Activated T-cell treated with anti-CD3 and anti-CD28 coated beads for 48 hours (primary cell): Measurements from ENCODE around the gene AKR7A3.

Experiments
- DNase-seq: peaks from one replicate; pipeline ENCODE4 v3.0.0-alpha.2; 2020; ENCODE audit warnings: low read depth

The AKR7A3 gene

DNA sequence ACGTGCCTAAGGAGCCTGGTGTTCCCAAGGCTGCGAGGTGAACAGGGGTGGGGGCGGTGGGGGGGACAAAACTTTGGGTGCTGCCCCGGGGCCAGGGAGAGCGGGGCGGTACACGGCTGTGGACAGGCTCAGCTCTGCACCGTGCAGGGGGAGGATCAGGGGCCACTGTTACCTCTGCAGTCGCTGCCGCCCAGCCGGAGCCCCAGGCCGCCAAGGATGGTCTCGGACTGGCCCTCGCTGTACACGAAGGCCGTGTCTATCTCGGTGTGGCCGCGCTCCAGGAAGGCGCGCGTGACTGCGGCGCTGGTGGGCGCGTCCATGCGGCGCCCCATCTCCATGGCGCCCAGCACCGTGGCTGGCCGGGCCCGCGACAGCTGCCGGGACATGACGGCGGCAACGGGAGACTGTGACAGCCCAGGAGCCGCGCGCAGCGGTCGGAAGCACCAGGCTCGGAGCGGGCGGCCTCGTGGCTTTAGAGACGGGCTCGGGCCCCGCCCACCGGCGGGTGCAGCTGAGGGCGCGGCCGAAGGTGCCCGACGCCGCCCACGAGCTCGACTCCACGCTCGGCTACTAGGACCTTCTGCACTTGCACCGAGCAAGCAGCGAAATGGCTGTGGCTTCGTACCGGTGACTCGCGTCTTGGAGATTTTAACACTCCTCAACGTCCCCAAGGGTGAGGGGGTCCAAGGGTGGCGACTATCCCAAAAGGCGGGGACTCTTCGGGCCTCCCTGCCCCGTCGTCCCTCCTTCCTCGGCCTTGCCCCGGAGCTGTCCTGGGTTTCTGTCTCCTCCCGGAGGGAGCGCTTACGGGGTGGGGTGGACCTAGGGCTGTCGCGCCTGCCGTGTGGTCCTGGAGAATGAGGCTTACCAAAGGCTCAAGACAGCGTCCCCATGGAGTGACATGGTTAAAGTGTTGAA lies at the start of gene AKR7A3:
AKR7A3 (minus strand) TSS at position 447 of the 918 bp plus-strand sequence; CDS start at position 386, 61 bp downstream.
- peak; percentile 72 for DNase-seq

DNA sequence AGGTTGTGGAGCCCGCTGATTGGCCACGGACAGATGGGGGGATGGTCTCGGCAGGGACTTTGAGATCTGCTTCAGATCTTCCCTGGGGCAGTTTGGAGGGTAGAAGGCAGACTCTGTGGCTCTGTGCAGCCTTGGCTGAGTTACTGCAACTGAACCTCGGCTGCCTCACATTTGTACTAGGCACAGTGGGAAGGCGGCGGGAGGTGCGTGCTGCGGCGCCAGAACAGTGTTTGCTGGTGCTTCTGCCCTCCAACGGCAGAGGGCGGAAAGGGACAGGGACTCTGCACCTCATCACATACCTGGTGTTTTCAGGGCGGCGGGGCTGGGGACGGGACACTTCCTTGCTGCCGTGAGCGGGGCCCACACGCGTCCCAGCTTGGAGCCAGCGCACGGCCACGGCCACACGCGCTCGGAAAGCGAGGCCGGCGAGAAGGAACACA lies 49.8 kb upstream of the AKR7A3 start:
- DNase-seq = no peak

DNA sequence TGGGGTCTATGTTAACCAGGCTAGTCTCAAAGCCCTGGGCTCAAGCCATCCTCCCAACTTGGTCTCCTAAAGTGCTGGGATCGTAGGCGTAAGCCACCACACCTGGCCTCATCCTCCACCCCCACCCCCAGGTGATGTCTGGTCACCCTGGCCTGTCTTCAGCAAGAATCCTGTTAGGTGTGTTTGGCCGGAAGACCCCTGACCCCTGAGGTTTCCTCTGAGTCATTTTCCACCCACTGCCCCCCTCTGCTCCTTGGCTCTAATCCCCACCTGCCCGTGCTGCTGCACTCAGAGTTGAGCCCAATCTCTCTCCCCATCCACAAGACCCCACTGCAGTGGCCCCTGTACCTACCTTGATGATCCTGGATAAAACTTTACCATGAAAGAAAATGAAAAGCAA lies 48.7 kb upstream of the AKR7A3 start:
- DNase-seq = no peak

DNA sequence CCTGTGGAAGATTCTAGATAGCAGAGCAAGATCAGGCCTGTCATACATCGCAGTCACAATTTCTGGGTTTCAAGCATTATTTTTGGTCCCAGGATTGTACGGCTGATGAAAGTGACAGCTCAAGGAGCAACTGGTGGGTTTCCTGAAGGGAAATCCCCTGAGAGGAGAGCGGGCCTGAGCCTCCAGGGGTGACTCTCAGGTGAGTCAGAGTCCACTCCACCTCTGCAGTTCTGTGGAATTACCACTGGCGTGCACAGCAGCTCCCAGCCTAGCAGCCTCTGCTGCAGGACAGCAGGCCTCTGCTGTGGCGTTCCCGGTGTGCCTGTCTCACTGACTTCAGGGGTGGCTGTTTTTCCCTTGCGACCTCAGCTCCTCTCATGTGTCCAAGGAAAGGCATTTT lies 48.0 kb upstream of the AKR7A3 start:
- peak; percentile 70 for DNase-seq

DNA sequence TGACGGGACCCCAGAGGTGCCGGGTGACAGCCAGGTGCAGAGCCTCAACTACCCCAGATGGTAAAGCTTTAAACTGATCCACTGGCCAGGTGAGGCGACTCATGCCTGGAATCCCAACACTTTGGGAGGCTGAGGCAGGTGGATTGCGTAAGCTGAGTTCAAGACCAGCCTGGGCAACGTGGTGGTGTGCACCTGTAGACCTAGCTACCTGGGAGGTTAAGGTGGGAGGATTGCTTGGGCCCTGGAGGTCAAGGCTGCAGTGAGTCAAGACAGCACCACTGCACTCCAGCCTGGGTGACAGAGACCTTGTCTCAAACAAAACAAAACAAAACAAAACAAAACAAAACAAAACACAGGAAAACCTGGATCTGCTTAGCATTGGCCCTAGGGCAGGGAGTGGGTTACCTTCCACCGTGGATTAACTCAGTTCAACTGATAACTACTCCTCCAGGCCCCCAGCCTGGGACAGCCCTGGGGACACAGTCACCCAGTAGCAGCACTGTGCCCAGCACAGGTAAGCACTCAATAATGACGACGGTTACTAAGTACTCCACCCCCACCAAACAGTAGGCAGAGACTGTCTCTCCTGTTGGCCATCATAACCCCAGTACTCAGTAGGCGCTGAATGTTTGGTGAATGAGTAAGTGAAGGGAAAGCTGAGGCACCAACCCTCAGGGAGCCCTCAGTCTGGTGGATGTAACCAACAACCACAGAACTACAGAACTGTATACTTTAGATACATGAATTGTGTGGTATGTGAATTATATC lies 45.2 kb upstream of the AKR7A3 start:
- DNase-seq = no peak

DNA sequence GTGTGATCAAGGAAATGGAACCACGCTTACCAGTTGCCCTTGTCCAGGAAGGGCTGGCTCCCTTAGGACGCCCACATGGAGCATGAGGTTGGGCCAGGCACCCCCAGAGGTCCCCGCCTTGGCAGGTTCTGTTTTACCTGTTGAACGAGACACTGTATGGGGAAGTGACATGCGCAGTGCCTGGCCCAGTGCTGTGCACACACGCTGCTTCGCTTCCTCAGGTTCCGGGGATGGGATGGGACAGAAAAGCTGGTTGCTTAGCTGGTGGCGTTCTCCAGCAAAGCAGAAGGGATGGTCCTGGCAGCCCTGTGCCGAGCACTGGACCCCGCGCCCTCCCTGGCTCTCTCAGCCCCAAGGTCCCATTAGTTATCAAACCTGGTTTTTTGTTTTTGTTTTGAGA lies 44.3 kb upstream of the AKR7A3 start:
- DNase-seq = no peak

DNA sequence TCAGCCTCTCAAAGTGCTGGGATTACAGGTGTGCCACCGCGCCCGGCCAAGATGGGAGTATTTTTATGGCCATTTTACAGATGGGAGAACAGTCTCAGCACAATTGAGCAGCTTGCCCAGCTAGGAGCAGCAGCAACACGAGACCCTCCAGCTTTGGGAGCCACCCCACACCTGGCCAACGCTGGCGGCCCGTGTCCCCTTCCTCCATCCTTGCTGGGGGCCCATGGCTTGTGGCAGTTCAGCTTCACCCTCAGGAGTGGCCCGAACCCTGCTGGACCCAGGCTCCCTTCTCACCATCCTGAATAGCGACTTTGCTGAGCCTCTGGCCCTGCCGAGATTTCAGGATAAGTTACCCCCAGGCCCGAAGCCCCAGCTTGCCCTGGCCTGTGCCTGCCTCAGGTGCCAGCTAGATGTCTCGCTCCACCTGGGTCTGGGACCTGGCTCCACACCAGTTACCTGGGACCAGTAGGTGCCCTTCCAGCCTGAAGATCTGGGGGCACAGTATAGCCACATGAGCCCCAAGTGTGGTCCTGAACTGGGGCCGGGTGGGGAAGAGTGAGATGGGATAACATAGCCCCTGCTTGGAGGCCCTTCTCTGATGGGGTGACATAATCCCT lies 42.8 kb upstream of the AKR7A3 start:
- no peak for DNase-seq

DNA sequence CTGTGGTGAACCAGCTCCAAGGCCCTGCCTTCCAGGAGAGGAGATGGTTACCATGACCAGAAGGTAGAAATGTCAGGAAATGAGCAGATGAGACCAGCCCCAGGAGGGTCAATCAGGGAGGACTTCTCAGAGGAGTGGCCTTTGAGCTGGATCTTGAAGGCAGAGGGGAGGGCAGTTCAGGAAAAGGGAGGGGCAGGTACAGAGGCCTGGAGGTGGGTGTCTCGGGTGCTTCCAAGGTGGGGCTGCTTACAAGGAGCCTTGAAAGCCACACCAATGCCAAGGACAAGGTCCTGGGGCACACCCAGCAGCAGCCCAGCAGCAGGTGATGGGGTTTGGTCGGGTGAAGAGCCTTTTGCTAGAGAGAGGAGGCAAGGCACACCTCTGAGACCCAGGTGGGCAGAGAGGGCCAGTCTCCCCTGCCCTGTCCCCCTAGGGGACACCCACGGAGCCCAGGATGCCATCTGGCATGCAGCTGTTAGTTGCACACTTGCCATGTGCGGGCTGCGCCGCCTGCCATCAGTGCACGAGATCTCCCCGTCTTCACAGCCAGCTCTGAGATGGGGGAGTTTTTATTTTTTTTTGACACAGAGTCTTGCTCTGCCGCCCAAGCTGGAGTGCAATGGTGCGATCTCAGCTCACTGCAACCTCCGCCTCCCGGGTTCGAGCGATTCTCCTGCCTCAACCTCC lies 42.0 kb upstream of the AKR7A3 start:
- DNase-seq = no peak

DNA sequence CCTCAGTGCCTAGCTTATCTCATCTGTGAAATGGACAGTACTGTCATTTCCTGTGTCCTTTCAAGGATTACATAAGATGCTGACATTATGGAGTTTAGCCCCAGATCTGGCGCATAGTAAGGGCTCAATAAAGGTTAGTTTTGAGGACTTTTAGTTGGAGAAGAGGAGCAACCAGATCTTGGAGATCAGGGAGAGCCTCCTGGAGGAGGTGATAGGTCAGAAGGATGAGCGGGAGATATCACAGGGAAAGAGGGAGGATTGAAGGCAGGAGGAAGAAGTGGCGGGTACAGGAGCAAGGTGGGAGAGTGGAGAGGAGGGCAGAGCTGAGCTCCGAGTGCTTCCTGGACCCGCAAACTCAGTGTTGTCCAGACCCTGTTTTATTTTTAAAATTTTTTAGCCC lies 41.0 kb upstream of the AKR7A3 start:
- DNase-seq = no peak

DNA sequence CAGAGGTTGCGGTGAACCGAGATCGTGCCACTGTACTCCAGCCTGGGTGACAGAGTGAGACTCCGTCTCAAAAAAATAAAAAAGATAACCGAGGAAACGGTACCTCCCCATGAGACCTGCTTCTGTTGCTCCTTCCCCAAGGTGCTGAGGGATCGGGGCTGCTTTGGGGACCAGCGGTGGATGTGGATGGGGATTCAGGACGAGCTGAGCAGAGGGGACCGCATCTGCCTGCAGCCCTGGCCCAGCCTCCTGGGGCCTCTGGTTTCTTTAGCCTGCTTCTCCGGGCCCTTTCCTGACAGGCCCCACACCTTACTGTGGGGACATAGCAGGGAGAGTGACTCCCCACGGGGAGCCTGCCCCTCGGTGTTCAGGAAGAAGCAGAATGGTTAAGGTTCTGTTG lies 40.6 kb upstream of the AKR7A3 start:
- DNase-seq = no peak

DNA sequence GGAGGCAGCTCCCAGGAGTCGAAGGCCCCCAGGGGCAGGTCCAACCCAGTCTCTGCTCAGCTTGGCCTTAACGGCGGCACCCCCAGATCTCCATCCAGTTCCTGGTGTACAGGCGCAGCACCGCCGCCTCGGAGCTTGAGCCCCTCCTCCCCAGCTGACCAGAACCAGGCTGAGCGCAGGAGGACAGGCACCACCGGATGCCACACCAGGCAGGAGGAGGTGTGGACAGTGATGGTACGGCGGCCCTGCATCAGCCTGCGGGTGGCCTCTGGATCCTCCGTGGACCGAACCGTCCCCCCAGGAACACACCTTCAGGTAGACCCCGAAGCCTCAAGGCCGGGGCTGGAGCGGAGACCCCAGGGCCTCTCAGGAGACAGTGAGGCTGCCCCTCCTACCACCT lies 39.9 kb upstream of the AKR7A3 start:
- no peak for DNase-seq

DNA sequence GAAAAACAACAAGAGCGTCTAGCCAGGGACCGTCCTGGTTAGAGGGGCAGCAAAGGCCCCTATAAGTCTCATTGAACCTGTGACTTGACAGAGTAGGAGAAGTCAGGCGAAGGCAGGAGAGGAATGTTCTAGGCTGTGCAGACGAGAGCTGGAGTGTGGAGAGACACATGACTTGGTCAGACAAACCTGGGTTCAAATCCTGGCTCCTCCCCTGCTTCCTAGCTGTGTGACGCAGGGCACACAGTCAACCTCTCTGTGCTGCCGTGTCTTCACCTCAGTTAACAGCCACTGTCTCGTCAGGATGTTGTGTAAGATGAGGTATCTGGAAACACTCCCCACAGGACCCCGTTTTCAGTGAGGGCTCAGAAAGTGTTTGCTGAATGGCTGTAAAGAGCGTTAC lies 39.2 kb upstream of the AKR7A3 start:
- DNase-seq = no peak

DNA sequence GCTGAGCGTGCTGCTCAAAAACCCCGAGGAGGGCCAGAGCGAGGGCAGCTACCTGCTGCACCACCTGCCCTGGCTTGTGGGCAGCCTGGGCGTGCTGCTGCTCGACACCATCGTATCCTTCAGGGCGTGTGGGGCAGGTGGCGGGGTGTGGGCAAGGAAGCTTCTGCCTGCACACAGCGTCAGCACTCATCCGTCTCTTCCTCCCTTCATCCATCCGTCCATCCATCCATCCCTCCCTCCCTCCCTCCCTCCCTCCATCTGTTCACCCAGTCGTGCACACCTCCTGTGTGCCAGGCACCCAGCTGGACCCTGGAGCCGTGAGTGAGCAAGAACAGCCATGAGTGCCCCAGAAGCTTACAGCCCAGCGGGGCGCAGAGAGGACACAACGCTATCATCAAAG lies 38.7 kb upstream of the AKR7A3 start:
- no peak for DNase-seq

DNA sequence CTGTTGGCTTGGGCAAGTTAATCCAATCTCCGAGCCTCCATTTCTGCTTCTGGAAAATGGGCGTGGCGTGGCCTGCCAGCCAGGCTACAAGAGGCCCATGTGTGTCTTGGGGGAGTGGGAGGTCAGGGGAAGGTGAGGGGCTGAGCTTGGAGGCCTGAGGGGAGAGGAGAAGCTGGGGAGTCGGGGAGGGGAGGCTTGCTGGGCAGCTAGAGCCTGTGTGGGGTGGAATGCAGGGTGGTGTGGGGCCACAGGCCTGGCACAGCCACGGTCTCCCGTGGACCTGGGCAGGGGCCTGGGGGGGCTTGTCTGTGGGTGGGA lies 38.1 kb upstream of the AKR7A3 start:
- DNase-seq = no peak

DNA sequence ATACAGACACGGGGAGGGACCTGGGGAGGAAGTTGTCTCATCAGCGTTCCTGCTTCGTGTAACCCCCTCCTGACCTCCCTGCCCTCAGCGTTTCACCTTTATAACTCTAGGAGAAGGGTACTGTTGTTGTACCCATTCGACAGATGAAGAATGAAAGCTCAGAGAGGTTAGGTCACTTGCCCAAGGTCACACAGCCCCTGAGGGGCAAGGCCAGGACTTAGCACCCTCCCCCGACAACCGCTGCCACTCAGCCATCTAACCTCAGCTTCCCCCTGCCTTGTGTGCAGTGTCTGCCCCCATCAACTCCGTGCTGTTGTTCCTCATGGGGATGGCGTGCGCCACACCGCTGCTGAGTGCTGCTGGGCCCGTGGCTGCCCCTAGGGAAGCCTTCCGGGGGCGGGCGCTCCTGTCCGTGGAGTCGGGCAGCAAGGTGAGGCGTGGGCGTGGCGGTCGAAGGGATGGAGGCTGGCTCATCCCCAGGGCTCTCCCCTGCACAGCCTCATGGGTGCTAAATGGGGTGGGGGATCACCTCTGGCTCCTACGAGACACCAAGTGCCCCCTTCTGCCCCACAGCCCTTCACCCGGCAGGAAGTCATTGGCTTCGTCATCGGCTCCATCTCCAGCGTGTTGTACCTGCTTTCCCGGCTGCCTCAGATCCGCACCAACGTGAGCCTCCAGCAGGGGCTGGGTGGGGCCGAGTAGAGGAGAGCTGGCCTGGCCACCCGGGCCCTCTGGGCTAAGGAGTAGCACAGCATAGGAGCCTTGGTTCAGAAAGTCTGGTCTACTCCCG lies 37.6 kb upstream of the AKR7A3 start:
- DNase-seq = no peak

DNA sequence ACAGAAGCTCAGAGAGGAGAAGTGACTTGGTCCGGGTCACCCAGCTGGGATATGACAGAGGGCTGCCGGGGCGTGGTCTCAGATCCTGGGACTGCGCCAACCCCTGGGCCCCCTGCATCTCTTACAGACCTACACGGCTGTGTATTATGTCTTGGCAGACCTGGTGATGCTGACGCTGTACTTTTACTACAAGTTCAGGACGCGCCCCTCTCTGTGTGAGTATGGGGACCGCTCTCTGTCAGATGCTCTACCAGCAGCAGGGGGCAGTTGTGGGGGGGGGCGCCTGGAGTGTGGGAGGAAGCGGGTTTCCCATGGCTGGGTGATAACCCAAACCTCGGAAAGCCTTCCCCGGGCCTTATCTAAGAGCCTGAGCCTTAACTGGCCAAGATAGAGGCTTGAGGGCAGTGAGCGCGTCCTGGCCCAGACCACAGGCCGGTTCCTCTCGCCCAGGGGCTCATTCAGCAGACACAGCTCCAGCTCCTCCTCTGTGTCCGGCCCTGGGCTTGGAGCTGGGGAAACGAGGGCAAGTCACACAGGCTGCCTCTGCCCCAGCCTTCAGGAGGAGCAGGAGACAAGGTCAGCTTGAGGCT lies 36.9 kb upstream of the AKR7A3 start:
- DNase-seq = no peak

DNA sequence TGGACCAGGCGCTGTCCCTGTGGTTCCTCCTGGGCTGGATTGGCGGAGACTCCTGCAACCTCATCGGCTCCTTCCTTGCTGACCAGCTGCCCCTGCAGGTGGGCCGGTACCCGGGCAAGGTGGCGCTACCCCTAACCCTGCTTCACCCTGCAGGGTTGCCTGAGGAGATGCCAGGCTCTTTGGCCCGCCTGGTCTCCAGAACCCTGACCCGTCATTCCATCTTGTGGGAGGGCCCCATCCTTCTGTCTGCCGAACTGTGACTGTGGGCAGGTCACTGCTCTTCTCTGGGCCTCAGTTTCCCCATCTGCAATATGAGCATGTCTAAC lies 36.1 kb upstream of the AKR7A3 start:
- no peak for DNase-seq

DNA sequence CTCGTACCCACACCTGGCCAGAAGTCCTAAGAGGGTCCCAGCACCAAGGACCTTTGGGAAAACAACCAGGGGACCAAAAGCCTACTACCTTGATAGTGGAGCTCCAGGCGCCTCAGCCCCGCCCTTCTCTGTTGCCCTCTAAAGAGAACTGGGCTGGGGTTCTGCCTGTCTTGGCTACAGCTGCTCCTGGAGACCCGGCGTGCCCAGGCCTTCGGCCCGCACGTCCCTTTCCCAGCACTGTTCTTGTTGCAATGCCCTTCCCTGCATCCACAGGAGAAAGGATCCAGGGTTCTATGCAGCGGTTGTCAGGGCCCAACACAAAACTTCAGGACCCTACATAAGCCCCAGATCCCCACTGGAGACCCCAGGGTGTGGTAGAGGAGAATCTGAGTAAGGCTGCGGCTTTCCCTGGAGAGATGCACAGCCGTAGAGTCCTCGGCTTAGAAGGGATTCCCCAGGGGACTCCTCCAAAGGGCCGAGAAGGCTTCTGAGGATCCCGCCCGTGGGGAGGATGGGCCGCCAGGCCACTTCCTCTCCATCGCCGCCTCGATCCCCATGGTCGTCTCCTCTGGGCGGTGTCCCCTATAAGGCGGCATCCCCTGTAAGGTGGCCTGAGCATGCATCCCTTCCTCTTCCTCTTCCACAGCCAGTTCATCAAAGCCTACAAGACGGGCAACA lies 35.6 kb upstream of the AKR7A3 start:
- DNase-seq = no peak

DNA sequence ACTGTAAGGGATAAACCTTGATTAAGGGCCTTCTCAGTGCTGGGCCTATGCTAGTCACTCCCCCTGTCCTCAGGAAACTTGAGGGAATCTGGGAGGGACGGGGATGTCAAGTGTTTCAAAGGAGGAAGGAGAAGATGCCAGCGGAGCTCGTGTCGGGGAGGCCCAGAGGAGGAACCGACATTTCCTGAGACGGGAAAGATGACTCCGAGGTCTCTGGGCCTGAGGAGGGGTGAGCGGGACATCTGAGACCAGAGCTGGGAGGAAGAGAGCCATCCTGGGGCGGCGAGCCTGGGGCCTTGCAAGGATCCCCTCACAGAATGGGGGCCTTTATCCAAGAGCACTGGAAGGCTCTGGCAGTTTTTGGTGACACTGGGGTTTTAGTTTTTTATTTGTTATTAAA lies 33.9 kb upstream of the AKR7A3 start:
- no peak for DNase-seq

DNA sequence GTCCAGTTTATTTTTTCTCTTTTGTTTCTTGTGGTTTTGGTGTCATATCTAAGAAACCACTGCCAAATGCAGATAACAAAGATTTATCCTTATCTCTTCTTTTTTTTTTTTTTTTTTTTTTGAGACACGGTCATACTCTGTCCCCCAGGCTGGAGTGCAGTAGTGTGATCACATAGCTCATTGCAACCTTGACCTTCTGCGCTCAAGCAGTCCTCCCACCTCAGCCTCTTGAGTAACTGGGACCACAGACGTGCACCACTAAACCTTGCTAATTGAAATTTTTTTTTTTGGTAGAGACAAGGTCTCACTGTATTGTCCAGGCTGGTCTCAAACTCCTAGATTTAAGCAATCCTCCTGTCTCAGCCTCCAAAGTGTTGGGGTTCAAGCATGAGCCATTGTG lies 32.5 kb upstream of the AKR7A3 start:
- DNase-seq = no peak

DNA sequence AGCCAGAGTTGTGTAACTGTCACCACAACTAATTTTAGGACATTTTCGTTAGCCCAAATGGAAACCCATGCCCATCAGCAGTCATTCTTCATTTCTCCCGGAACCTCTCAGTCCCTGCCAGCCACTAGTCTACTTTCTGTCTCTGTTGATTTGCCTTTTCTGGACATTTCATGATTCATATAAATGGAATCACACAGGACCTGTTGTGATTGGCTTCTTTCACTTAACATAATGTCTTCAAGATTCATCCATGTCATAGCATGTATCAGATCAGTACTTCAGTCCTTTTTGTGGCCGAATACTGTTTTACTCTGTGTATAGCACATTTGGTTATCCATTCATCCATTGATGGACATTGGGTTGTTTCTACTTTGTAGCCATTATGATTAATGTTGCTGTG lies 30.6 kb upstream of the AKR7A3 start:
- DNase-seq = no peak
